ENCODE results near the gene KCNIP4.

DNA sequence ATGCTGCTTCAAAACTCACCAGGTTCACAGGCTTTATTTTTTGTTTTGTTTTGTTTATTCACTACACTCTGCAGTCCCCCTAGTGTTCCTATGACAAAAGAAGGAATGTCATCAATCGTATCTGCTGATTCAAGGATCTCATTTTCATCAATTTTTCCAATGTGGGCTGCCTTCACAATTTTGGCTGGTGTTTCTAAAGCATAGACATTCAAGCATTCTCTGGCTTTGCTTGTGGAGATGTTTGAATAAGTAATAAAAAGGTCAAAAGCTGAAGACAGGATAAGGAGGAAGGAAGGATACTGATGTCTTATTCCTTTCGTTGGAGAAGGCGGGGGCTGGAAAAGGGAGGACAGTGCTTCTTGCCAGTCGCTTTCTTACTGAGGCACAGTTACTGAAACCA, 12.2 kb upstream of the KCNIP4 start:
- TF ChIP-seq POLR2A (IDR thresholded peaks at IDR 0.05; ENCODE audit: low read depth, low read length) (no peak), EZH2 (IDR thresholded peaks at IDR 0.05; ENCODE audit: borderline replicate concordance, low read depth, low read length, severe bottlenecking) (no peak), POLR2AphosphoS5 (IDR thresholded peaks at IDR 0.05; ENCODE audit: insufficient read depth, low read depth, low read length) (no peak)
- TF ChIP-seq, protein P1, sequence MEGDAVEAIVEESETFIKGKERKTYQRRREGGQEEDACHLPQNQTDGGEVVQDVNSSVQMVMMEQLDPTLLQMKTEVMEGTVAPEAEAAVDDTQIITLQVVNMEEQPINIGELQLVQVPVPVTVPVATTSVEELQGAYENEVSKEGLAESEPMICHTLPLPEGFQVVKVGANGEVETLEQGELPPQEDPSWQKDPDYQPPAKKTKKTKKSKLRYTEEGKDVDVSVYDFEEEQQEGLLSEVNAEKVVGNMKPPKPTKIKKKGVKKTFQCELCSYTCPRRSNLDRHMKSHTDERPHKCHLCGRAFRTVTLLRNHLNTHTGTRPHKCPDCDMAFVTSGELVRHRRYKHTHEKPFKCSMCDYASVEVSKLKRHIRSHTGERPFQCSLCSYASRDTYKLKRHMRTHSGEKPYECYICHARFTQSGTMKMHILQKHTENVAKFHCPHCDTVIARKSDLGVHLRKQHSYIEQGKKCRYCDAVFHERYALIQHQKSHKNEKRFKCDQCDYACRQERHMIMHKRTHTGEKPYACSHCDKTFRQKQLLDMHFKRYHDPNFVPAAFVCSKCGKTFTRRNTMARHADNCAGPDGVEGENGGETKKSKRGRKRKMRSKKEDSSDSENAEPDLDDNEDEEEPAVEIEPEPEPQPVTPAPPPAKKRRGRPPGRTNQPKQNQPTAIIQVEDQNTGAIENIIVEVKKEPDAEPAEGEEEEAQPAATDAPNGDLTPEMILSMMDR (IDR thresholded peaks at IDR 0.05; ENCODE audit: extremely low read depth in 1 of 2, insufficient read depth in 1 of 2, low read depth in 1 of 2, low read length in 2 of 2): no peak
- TF ChIP-seq, protein P2, sequence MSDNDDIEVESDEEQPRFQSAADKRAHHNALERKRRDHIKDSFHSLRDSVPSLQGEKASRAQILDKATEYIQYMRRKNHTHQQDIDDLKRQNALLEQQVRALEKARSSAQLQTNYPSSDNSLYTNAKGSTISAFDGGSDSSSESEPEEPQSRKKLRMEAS (IDR thresholded peaks at IDR 0.05; ENCODE audit: insufficient read depth, insufficient read length): no peak

All from endothelial cell of umbilical vein (primary cell).